ENCODE data around the gene DENND4C. TPM values are rescaled to one million over a fixed set of nuclear protein-coding genes. Genes with fewer than 3 reads are reported as not detected.

Gene DENND4C
- total RNA-seq, 1 experiment from 2014 or later = 26.6 TPM

DNA sequence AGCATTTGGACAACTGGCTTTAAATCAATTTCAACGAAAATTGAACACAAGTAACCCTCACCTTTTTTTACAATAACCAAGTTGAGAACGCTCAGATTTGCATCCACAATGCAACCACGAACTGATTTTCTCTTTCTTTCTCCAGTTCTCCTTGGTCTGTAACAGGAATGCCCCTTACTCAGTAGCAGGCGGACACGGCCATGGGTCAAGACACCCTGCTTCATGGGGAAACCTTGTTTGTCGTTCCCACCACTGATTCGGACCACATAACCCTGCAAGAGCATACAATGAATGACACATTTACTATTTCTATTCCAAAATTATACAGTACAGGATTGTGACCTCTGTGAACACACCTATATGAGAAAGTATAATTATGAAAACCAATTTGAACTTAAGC lies 148.2 kb downstream of the DENND4C start:
- Mint-ChIP-seq H3K27ac (peak overlapping the region; percentile 100; a peak in 6 of 7 replicates), H3K4me1 (peaks cover 21 to 28% of the 10 kb centered on the region in 2 experiments), H3K4me3 (peak overlapping the region; percentile 100), H3K36me3 (ENCODE audit: insufficient read depth in 1 of 3, low read depth in 3 of 3) (peaks cover 40 to 64% (median 62%) of the 10 kb centered on the region in 3 experiments), H3K9me3 (peaks cover 2 to 3% of the 10 kb centered on the region in 2 experiments; a peak in 2 of 5 replicates), H3K27me3 (ENCODE audit: low read depth) (no peaks in the 10 kb centered on the region)
- Histone ChIP-seq H4K8ac (replicated peaks; ENCODE audit: insufficient read length, low read depth, low read length) (no peak overlapping the region), H4K20me1 (ENCODE audit: control insufficient read depth, insufficient read depth, insufficient read length) (no peaks in the 10 kb centered on the region), H2AK5ac (ENCODE audit: insufficient read length, low read length) (no peak overlapping the region), H2BK20ac (ENCODE audit: low read depth, low read length, poor library complexity, severe bottlenecking) (no peak overlapping the region), H3K27ac (ENCODE audit: insufficient read length, low read depth, low read length) (no peak overlapping the region), H2BK5ac (ENCODE audit: insufficient read length, low read length) (no peak overlapping the region), H3K23ac (ENCODE audit: insufficient read length, low read depth, low read length) (no peak overlapping the region), H2BK12ac (ENCODE audit: insufficient read length, low read depth, low read length) (no peak overlapping the region), H3K4me1 (ENCODE audit: insufficient read depth, low read length) (peaks cover 2% of the 10 kb centered on the region; the same call in 1 of the 2 replicates), H4K5ac (ENCODE audit: insufficient read length, low read depth, low read length) (no peak overlapping the region), H3K23me2 (ENCODE audit: insufficient read length, low read depth, low read length, poor library complexity, severe bottlenecking) (peaks cover 6% of the 10 kb centered on the region), H3K79me2 (ENCODE audit: insufficient read depth, low read length) (peaks cover 8% of the 10 kb centered on the region; the same call in 1 of the 2 replicates), H3K4me2 (ENCODE audit: insufficient read depth, insufficient read length, low read length) (peak overlapping the region; percentile 88), H3K79me1 (ENCODE audit: insufficient read depth, low read depth, low read length, poor library complexity, severe bottlenecking) (no peaks in the 10 kb centered on the region), H4K91ac (ENCODE audit: insufficient read length, low read depth, low read length) (no peak overlapping the region), H3K18ac (ENCODE audit: insufficient read length, low read depth, low read length) (no peak overlapping the region), H2AFZ (ENCODE audit: low read length) (no peak overlapping the region), H3K9ac (ENCODE audit: extremely low read depth, insufficient read length, low read length) (peak overlapping the region; percentile 98), H3K14ac (ENCODE audit: insufficient read depth, low read length) (no peak overlapping the region), H3T11ph (ENCODE audit: low read length) (no peak overlapping the region), H3K4ac (ENCODE audit: low read depth, low read length) (no peak overlapping the region), H3K56ac (ENCODE audit: insufficient read length, low read depth, low read length) (no peak overlapping the region), H3K27me3 (ENCODE audit: insufficient read depth, low read length) (no peaks in the 10 kb centered on the region), H2BK120ac (ENCODE audit: low read depth, low read length, poor library complexity, severe bottlenecking) (no peak overlapping the region), H3K9me3 (ENCODE audit: control insufficient read depth, low read depth, low read length) (no peaks in the 10 kb centered on the region), H2BK15ac (ENCODE audit: low read depth, low read length) (no peak overlapping the region)
- no CpG with 5 or more reads among the region's 7 CpGs for WGBS (ENCODE audit: extremely low coverage, insufficient read length, low lambda C conversion rate)
- no peak for DNase-seq
- TF ChIP-seq, protein P1, sequence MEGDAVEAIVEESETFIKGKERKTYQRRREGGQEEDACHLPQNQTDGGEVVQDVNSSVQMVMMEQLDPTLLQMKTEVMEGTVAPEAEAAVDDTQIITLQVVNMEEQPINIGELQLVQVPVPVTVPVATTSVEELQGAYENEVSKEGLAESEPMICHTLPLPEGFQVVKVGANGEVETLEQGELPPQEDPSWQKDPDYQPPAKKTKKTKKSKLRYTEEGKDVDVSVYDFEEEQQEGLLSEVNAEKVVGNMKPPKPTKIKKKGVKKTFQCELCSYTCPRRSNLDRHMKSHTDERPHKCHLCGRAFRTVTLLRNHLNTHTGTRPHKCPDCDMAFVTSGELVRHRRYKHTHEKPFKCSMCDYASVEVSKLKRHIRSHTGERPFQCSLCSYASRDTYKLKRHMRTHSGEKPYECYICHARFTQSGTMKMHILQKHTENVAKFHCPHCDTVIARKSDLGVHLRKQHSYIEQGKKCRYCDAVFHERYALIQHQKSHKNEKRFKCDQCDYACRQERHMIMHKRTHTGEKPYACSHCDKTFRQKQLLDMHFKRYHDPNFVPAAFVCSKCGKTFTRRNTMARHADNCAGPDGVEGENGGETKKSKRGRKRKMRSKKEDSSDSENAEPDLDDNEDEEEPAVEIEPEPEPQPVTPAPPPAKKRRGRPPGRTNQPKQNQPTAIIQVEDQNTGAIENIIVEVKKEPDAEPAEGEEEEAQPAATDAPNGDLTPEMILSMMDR (conservative IDR thresholded peaks at IDR 0.05) = no peak

All from H9 (cell line).